A549 (cell line): Measurements from ENCODE around the gene UQCC3. TPM values are rescaled to one million over a fixed set of nuclear protein-coding genes. Genes with fewer than 3 reads are reported as not detected.

Experiments used
- ATAC-seq, 2 experiments: fragments of 200-7000 bp in 1 of 2; fragments of >200 bp in 1 of 2; cut with Nextera tagmentation in 1 of 2; cut with Tn5 transposase in 1 of 2; 3 replicates each; pipeline versions ENCODE4 v1.8.0 to v1.9.1; 2018 to 2020; ENCODE audit warnings: mild to moderate bottlenecking in 1 of 2, moderate library complexity in 1 of 2
- CTCF ChIA-PET: fragments of 300-600 bp; sonication (Branson Sonifier 250); formaldehyde crosslinking; extraction: SDS; loops from one replicate; lab custom pipeline; 2021; ENCODE audit warnings: antibody characterized with exemption, inconsistent platforms; lab: Yijun Ruan, JAX
- POLR2A ChIA-PET: fragments of 350-600 bp; formaldehyde crosslinking; extraction: SDS; loops from one replicate; lab custom pipeline; 2021; ENCODE audit warnings: antibody characterized with exemption, inconsistent platforms; lab: Yijun Ruan, JAX
- DNase-seq, 2 experiments: peaks; one replicate each; pipeline versions ENCODE4 v3.0.0 to v3.0.0-alpha.2; 2011 to 2016; ENCODE audit warnings: low read depth in 1 of 2, low spot score in 1 of 2
- FAIRE-seq: peaks from 2 replicates; lab custom pipeline; 2011; peaks lifted over from hg19 to GRCh38; lab: Jason Lieb, UNC
- H3K27ac ChIP-seq, 2 experiments: fragments of >200 bp; sonication (Bioruptor Twin); formaldehyde crosslinking; 3 replicates each; pipeline ENCODE4 v1.5.1; 2016 to 2017
- H3K4me1 ChIP-seq: fragments of >200 bp; sonication (Bioruptor Twin); formaldehyde crosslinking; 3 replicates; pipeline ENCODE4 v1.6.1; 2016
- H3K4me2 ChIP-seq: fragments of >200 bp; sonication (Bioruptor Twin); formaldehyde crosslinking; 3 replicates; pipeline ENCODE4 v1.6.1; 2016
- H3K4me3 ChIP-seq: fragments of >200 bp; sonication (Bioruptor Twin); formaldehyde crosslinking; 3 replicates; pipeline ENCODE4 v1.5.1; 2016
- H3K9me3 ChIP-seq: fragments of >200 bp; sonication (Bioruptor Twin); formaldehyde crosslinking; 3 replicates; pipeline ENCODE4 v1.6.1; 2016
- BCL3 ChIP-seq: fragments of >200 bp; sonication (Bioruptor Twin); formaldehyde crosslinking; IDR thresholded peaks from 3 replicates; pipeline ENCODE4 v1.6.1; 2016
- CHD2 ChIP-seq: fragments of 150-350 bp; IDR thresholded peaks from 2 replicates; pipeline ENCODE4 v1.6.1; 2014; ENCODE audit warnings: low read length; ENCODE audit not compliant: partially characterized antibody
- CHD4 ChIP-seq: fragments of 200-600 bp; sonication (generic); IDR thresholded peaks from 2 replicates; pipeline ENCODE4 v1.6.1; 2016; ENCODE audit warnings: antibody characterized with exemption, mild to moderate bottlenecking, borderline replicate concordance
- CTCF ChIP-seq: fragments of >200 bp; sonication (Bioruptor Twin); formaldehyde crosslinking; IDR thresholded peaks from 3 replicates; pipeline ENCODE4 v1.5.1; 2016
- EHF ChIP-seq: fragments of 250-450 bp; sonication (Bioruptor Pico); IDR thresholded peaks from 2 replicates; pipeline ENCODE4 v1.5.0; 2020; ENCODE audit warnings: mild to moderate bottlenecking
- FOSL2 ChIP-seq, 2 experiments: fragments of 450-650 bp in 1 of 2; fragments of >200 bp in 1 of 2; sonication (Bioruptor Twin) in 1 of 2; formaldehyde crosslinking; IDR thresholded peaks; 2 replicates each; pipeline versions ENCODE4 v1.5.0 to v1.6.1; 2016 to 2020; ENCODE audit warnings: mild to moderate bottlenecking in 1 of 2, moderate library complexity in 1 of 2
- GATA3 ChIP-seq: IDR thresholded peaks from 2 replicates; pipeline ENCODE4 v1.6.1; 2012; ENCODE audit warnings: borderline replicate concordance
- HEYL ChIP-seq: fragments of 250-450 bp; sonication (Bioruptor Pico); IDR thresholded peaks from 2 replicates; pipeline ENCODE4 v1.8.0; 2021; ENCODE audit warnings: mild to moderate bottlenecking, moderate library complexity
- HOXB13 ChIP-seq: fragments of 250-450 bp; sonication (Bioruptor Pico); IDR thresholded peaks from 2 replicates; pipeline ENCODE4 v1.5.0; 2020; ENCODE audit warnings: low read depth, mild to moderate bottlenecking, moderate library complexity
- HOXB5 ChIP-seq: fragments of 250-450 bp; sonication (Bioruptor Pico); IDR thresholded peaks from 2 replicates; pipeline ENCODE4 v1.5.0; 2020; ENCODE audit warnings: mild to moderate bottlenecking, moderate library complexity
- JUN ChIP-seq, 2 experiments: fragments of >200 bp; sonication (Bioruptor Twin); formaldehyde crosslinking; IDR thresholded peaks; 2 replicates in 1 of 2; 3 replicates in 1 of 2; pipeline ENCODE4 v1.6.1; 2016 to 2017
- KDM5A ChIP-seq: fragments of 200-600 bp; sonication (generic); IDR thresholded peaks from 2 replicates; pipeline ENCODE4 v1.6.1; 2016; ENCODE audit warnings: antibody characterized with exemption, mild to moderate bottlenecking
- MAFK ChIP-seq: fragments of 450-650 bp; IDR thresholded peaks from 2 replicates; pipeline ENCODE4 v1.6.1; 2014; ENCODE audit not compliant: partially characterized antibody
- MAX ChIP-seq: IDR thresholded peaks from 2 replicates; pipeline ENCODE4 v1.6.1; 2012
- MYC ChIP-seq: IDR thresholded peaks from 2 replicates; pipeline ENCODE4 v1.6.1; 2012; ENCODE audit warnings: mild to moderate bottlenecking, inconsistent platforms, low read length, improper control_type of control experiment, borderline replicate concordance
- NFE2L2 ChIP-seq: fragments of 150-350 bp; conservative IDR thresholded peaks from 2 replicates; pipeline ENCODE4 v1.6.1; 2014; ENCODE audit warnings: low read length
- PHF8 ChIP-seq: fragments of 200-600 bp; sonication (generic); IDR thresholded peaks from 2 replicates; pipeline ENCODE4 v1.6.1; 2016; ENCODE audit warnings: low read depth, mild to moderate bottlenecking, antibody characterized with exemption, moderate library complexity, borderline replicate concordance
- POLR2A ChIP-seq: IDR thresholded peaks from 2 replicates; pipeline ENCODE4 v1.6.1; 2012; ENCODE audit warnings: mild to moderate bottlenecking, low read length
- POLR2AphosphoS2 ChIP-seq: conservative IDR thresholded peaks from 2 replicates; pipeline ENCODE4 v1.6.1; 2012; ENCODE audit warnings: low read length, improper control_type of control experiment, inconsistent platforms
- RAD21 ChIP-seq, 2 experiments: fragments of >200 bp in 1 of 2; sonication (Bioruptor Twin) in 1 of 2; formaldehyde crosslinking in 1 of 2; IDR thresholded peaks in 1 of 2; conservative IDR thresholded peaks in 1 of 2; 2 replicates in 1 of 2; 3 replicates in 1 of 2; pipeline ENCODE4 v1.6.1; 2012 to 2018; ENCODE audit warnings: inconsistent platforms in 1 of 2
- RFX5 ChIP-seq: fragments of 450-650 bp; IDR thresholded peaks from 2 replicates; pipeline ENCODE4 v1.7.1; 2014; ENCODE audit warnings: antibody characterized with exemption, mild to moderate bottlenecking, moderate library complexity
- SMC3 ChIP-seq: fragments of >200 bp; sonication (Bioruptor Twin); formaldehyde crosslinking; IDR thresholded peaks from 3 replicates; pipeline ENCODE4 v1.6.1; 2018; ENCODE audit warnings: inconsistent platforms
- ZSCAN20 ChIP-seq: fragments of 250-450 bp; sonication (Bioruptor Pico); IDR thresholded peaks from 2 replicates; pipeline ENCODE4 v1.8.0; 2022; ENCODE audit warnings: mild to moderate bottlenecking, moderate library complexity
- WGBS: methylation state at CpG from one replicate; pipeline ENCODE4 v1.1.6; 2017; ENCODE audit errors: missing lambda C conversion rate; 5-methylcytosine and 5-hydroxymethylcytosine counted together
- polyA plus RNA-seq, 4 experiments: library from polyadenylated mRNA; depleted of rRNA in 3 of 4; stranded (reverse); fragments of >200 nt; fragmentation: RNase III in 1 of 4; extraction: RNeasy Plus Mini Kit Qiagen cat#74134 plus additional on column Dnase treatment in 1 of 4; gene quantifications; 2 replicates in 3 of 4; 3 replicates in 1 of 4; pipeline ENCODE4 v1.2.3, GENCODE V29; 2011 to 2017
- TF ChIP-seq, protein P1 (sequence below): IDR thresholded peaks from 2 replicates; pipeline ENCODE4 v1.6.1; 2012
- TF ChIP-seq, protein P2 (sequence below): fragments of >200 bp; sonication (Bioruptor Twin); formaldehyde crosslinking; IDR thresholded peaks from 2 replicates; pipeline ENCODE4 v1.6.1; 2016

UQCC3 gene
- polyA plus RNA-seq, 2 of the 4 experiments (the other 2 are of a cell fraction): 20.2 to 27.8 TPM

GRCh38 chr11:62645946-62646824 lies 25.3 kb upstream of the UQCC3 start, which contains the start of gene GANAB:
TSS of gene GANAB (minus strand) at chr11:62646613. CDS start at chr11:62646599, 14 bp downstream.
- Histone ChIP-seq H3K4me3 (peak within 1 kb of the TSS; percentile 79), H3K9me3 (no peaks in the 10 kb centered on the region), H3K27ac (peak within 1 kb of the TSS; percentile 94 to 97), H3K4me2 (peak within 1 kb of the TSS; percentile 96), H3K4me1 (peaks cover 11% of the 10 kb centered on the region)
- peak; percentile 97 to 99 for ATAC-seq
- ChIA-PET CTCF (interaction anchor here (0.7 to 1.6 kb wide), 7 partner anchors 10 to 266 kb away, joined by 3 to 6 read pairs (median 3); partner anchors contain the start of genes C11orf98, CSKMT and EML3), POLR2A (interaction anchor here (0.6 to 2.0 kb wide), 11 partner anchors 9 to 108 kb away, joined by 3 to 35 read pairs (median 6); partner anchors contain the start of genes B3GAT3, C11orf98, CSKMT and HNRNPUL2)
- 2% methylated on average over 57 of the region's 73 CpGs for WGBS
- TF ChIP-seq HOXB13 (CRISPR knock-in tag): 0 out of 2 replicates have a peak, but pooled peaks have one; percentile 14
- 0 out of 2 replicates have a peak, but pooled peaks have one; percentile 27 for TF ChIP-seq RFX5
- peak; percentile 85; the same call in 1 of the 2 replicates for TF ChIP-seq PHF8
- TF ChIP-seq GATA3: peak; percentile 50; the same call in 1 of the 2 replicates
- peak; percentile 80 to 95 for TF ChIP-seq JUN (IDR thresholded peaks at IDR 0.05)
- TF ChIP-seq KDM5A: peak; percentile 83
- TF ChIP-seq FOSL2 (IDR thresholded peaks at IDR 0.05): no peak
- TF ChIP-seq FOSL2 (CRISPR knock-in tag; IDR thresholded peaks at IDR 0.05): 0 out of 2 replicates have a peak, but pooled peaks have one; percentile 7
- TF ChIP-seq RAD21 (conservative IDR thresholded peaks at IDR 0.05 in 1 of 2, IDR thresholded peaks at IDR 0.05 in 1 of 2): no peak
- TF ChIP-seq MAFK: no peak
- TF ChIP-seq, protein P1, sequence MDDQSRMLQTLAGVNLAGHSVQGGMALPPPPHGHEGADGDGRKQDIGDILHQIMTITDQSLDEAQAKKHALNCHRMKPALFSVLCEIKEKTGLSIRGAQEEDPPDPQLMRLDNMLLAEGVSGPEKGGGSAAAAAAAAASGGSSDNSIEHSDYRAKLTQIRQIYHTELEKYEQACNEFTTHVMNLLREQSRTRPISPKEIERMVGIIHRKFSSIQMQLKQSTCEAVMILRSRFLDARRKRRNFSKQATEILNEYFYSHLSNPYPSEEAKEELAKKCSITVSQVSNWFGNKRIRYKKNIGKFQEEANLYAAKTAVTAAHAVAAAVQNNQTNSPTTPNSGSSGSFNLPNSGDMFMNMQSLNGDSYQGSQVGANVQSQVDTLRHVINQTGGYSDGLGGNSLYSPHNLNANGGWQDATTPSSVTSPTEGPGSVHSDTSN: peak; percentile 80
- no peak for TF ChIP-seq CTCF
- TF ChIP-seq POLR2AphosphoS2: no peak
- TF ChIP-seq, protein P2, sequence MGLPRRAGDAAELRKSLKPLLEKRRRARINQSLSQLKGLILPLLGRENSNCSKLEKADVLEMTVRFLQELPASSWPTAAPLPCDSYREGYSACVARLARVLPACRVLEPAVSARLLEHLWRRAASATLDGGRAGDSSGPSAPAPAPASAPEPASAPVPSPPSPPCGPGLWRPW: no peak
- no peak for TF ChIP-seq SMC3
- TF ChIP-seq BCL3: peak; percentile 92; the same call in 2 of the 3 replicates
- no peak for TF ChIP-seq HOXB5 (CRISPR knock-in tag)
- no peak for TF ChIP-seq MYC
- peak; percentile 69; the same call in 1 of the 2 replicates for TF ChIP-seq MAX
- TF ChIP-seq HEYL (CRISPR knock-in tag): no peak
- no peak for TF ChIP-seq ZSCAN20 (CRISPR knock-in tag)
- TF ChIP-seq NFE2L2: no peak
- peak; percentile 89 for TF ChIP-seq POLR2A
- no peak for TF ChIP-seq EHF (CRISPR knock-in tag)
- TF ChIP-seq CHD4: no peak
- TF ChIP-seq CHD2: no peak
- FAIRE-seq: no peak
- peak; percentile 97 to 99 for DNase-seq
